ENCODE results near the gene RNF220. TPM values are rescaled to one million over a fixed set of nuclear protein-coding genes. Genes with fewer than 3 reads are reported as not detected.

The RNF220 gene
- polyA plus RNA-seq, 1 of the 3 experiments (the other 2 are of a cell fraction): 83.7 TPM

GRCh38 chr1:44619261-44619900 is 214.3 kb downstream of the RNF220 start (continued):
- TF ChIP-seq NFIC (IDR thresholded peaks at IDR 0.05; ENCODE audit: borderline replicate concordance) (peak; percentile 48), EP300 (IDR thresholded peaks at IDR 0.05; ENCODE audit: borderline replicate concordance in 1 of 2, low read depth in 1 of 2, low read length in 1 of 2) (0 out of 4 replicates have a peak, but pooled peaks of 1 of the 2 experiments have one; percentile 45), USF2 (IDR thresholded peaks at IDR 0.05; ENCODE audit: borderline replicate concordance, low read depth, low read length) (no peak), FOXM1 (IDR thresholded peaks at IDR 0.05; ENCODE audit: low read depth) (no peak), POLR2AphosphoS5 (IDR thresholded peaks at IDR 0.05; ENCODE audit: low read depth, low read length) (no peak; the same call in 1 of the 2 replicates), FOSL2 (IDR thresholded peaks at IDR 0.05; ENCODE audit: borderline replicate concordance, low read depth) (0 out of 2 replicates have a peak, but pooled peaks have one; percentile 49), ELF1 (IDR thresholded peaks at IDR 0.05) (no peak), ZBTB33 (IDR thresholded peaks at IDR 0.05; ENCODE audit: borderline replicate concordance, low read depth) (no peak), CHD2 (IDR thresholded peaks at IDR 0.05; ENCODE audit: low read length, partially characterized antibody) (no peak), RAD21 (IDR thresholded peaks at IDR 0.05; ENCODE audit: low read length) (no peak), YY1 (IDR thresholded peaks at IDR 0.05; ENCODE audit: low read depth) (0 out of 2 replicates have a peak, but pooled peaks have one; percentile 28), USF1 (IDR thresholded peaks at IDR 0.05; ENCODE audit: borderline replicate concordance, low read depth) (0 out of 2 replicates have a peak, but pooled peaks have one; percentile 1), TEAD4 (IDR thresholded peaks at IDR 0.05; ENCODE audit: borderline replicate concordance, insufficient read depth) (0 out of 2 replicates have a peak, but pooled peaks have one; percentile 56), GATA2 (CRISPR knock-in tag; IDR thresholded peaks at IDR 0.05) (no peak), SIN3A (IDR thresholded peaks at IDR 0.05; ENCODE audit: borderline replicate concordance, low read depth, low read length) (no peak; the same call in 1 of the 2 replicates), SMC3 (IDR thresholded peaks at IDR 0.05; ENCODE audit: low read depth, low read length) (no peak)
- TF ChIP-seq, protein P1, sequence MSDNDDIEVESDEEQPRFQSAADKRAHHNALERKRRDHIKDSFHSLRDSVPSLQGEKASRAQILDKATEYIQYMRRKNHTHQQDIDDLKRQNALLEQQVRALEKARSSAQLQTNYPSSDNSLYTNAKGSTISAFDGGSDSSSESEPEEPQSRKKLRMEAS (IDR thresholded peaks at IDR 0.05; ENCODE audit: low read depth): no peak
- TF ChIP-seq, protein P2, sequence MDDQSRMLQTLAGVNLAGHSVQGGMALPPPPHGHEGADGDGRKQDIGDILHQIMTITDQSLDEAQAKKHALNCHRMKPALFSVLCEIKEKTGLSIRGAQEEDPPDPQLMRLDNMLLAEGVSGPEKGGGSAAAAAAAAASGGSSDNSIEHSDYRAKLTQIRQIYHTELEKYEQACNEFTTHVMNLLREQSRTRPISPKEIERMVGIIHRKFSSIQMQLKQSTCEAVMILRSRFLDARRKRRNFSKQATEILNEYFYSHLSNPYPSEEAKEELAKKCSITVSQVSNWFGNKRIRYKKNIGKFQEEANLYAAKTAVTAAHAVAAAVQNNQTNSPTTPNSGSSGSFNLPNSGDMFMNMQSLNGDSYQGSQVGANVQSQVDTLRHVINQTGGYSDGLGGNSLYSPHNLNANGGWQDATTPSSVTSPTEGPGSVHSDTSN (IDR thresholded peaks at IDR 0.05): peak; percentile 85

Data from SK-N-SH (cell line).